ENCODE measurements around the gene CCL13.

DNA sequence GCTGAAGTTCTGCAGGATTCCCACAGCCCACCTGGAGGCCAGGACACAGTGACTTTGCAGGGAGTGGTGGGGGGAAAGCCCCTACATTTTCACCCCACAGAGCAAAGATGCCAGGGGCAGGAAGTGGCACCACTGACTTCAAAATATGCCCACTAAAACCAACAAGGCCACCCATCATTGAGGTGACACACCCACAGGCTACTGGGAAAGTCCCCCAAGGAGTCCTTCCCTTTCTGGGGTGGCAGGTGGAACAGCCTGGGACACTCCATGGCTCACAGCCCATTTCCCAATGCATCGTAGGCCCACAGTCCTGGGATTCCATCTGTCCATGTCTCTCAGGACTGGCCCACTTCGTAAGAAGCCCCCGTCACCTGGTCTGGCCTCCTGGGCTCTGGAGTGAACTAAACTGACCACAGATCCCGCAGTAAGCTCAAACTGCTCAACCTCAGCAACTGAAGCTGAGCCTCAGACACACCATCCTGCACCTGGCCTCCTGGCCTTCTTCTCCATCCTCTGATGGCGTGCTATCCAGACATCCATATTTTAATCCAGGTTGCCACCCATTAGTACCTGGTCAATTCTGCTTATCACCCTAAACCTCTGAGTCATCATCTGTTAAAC is 14.2 kb downstream of the CCL13 start:
- TF ChIP-seq POLR2A (IDR thresholded peaks at IDR 0.05) (no peak), EP300 (IDR thresholded peaks at IDR 0.05) (no peak)
- TF ChIP-seq, protein P1, sequence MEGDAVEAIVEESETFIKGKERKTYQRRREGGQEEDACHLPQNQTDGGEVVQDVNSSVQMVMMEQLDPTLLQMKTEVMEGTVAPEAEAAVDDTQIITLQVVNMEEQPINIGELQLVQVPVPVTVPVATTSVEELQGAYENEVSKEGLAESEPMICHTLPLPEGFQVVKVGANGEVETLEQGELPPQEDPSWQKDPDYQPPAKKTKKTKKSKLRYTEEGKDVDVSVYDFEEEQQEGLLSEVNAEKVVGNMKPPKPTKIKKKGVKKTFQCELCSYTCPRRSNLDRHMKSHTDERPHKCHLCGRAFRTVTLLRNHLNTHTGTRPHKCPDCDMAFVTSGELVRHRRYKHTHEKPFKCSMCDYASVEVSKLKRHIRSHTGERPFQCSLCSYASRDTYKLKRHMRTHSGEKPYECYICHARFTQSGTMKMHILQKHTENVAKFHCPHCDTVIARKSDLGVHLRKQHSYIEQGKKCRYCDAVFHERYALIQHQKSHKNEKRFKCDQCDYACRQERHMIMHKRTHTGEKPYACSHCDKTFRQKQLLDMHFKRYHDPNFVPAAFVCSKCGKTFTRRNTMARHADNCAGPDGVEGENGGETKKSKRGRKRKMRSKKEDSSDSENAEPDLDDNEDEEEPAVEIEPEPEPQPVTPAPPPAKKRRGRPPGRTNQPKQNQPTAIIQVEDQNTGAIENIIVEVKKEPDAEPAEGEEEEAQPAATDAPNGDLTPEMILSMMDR (IDR thresholded peaks at IDR 0.05) = no peak
